HG03439 (cell line): Measurements from ENCODE around the gene DPP8.
"Not testable (repeated sequence)": the region's sequence is repeated elsewhere in the genome, so short reads cannot be mapped to it uniquely, and the experiment has no call there.

Experiments
- ATAC-seq: cut with Tn5 transposase; IDR thresholded peaks from one replicate; pipeline ENCODE4 v1.9.1; 2021; ENCODE audit warnings: mild to moderate bottlenecking, moderate library complexity; ENCODE audit not compliant: unreplicated experiment

The DPP8 gene

DNA sequence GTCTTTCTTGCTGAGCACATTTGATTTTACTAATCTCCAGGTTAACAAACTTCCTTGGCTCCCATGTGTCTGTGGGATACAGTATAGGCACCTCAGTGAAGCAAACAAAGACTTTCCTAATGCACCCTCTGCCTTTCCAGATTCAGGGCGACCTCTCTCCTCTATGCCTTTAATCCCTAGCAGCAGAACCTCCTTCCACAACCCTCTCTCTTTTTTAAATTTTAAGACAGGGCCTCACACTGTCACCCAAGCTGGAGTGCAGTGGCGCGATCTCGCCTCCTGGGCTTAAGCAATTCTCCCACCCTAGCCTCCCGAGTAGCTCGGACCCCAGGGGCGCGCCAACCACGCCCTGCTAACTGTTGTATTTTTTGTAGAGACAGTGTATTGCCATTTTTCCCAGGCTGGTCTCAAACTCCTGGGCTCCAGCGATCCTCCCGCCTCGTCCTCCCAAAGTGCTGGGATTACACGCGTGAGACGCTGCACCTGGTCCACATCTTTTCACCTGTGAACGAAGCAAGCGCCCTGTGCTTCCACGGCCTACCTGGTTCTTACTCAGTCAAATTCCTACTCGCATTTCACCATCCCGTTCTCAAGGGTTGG is 11.1 kb upstream of the DPP8 start:
- ATAC-seq, result no peak

DNA sequence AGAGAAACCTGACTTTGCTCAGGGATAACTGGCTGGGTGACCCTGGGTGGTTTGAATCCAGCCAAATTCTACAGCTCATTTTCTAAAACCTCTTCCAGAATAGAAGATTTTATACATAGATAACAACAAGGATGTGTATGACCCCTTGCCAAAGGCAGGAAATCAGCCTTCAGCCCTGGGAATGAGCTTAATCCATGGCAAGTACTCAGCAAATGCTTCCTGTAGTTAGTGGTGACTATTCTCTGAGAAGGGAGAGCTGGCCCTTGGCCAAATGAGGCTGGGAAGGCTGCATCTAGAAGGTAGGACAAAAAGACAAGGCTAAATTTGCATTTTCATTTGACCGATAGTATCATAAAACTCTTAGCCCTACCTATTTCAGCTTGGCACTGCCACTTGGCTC is 8.1 kb upstream of the DPP8 start:
- no peak for ATAC-seq

DNA sequence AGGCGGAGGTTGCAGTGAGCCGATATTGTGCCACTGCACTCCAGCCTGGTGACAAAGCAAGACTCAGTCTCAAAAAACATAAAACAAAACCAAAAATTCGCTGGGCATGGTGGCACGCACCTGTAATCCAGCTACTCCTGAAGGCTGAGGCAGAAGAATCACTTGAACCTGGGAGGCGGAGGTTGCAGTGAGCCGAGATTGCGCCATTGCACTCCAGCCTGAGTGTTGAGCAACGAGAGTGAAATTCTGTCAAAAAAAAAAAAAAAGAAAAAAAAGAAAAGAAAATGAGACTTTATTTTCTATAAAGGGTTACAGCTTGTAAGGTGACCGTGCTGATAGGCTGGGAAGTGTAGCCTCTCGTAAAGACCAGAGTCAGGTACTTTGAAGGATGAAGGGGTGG is 6.7 kb upstream of the DPP8 start:
- ATAC-seq, result no peak

DNA sequence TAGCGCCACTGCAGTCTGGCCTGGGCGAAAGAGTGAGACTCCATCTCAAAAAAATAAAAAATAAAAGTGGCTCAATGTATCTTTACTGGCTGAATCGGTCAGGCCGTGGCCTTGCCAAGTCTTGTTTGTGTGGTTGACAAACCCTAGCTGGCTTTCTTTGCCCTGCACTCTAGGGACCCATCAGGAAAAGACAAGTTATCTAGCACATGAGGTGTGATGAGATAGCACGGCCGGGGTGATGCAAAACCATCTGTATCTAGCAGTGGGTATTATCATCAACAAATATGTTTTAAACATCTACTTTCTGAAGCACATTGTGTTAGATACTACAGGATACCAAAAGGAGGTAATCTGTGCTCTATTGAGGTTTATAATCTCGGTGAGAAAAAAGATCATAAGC is 3.9 kb upstream of the DPP8 start:
- ATAC-seq, result no peak

DNA sequence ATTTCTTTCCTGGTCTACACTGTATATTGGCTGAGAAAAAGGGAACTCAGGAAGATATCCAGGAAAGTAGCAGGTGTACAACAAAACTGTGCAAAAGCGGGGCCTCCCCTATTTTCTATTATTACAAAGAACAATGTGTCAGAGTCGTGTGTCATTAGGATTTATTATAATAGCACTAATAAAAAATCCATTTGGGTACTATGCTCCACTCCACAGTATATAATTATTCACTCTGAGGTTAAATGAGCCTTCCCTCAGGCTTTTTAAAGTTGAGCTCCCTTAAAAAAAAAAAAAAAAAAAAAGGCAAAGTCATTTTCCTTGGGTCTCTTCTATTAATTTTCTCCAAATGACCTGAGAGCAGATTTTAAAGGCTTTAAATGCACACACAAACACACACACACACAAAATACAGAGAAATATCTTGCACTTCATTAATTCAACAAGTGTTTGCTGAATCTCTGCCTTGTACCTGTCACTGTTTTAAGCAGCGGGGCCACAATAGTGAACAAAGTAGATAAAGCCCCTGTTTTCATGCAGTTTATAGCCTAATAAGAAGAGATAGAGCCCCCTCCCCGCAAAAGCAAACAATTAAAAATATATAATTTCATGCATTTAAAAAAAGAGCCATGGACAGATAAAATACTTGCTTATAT is 1.3 kb upstream of the DPP8 start:
- ATAC-seq, result no peak

DNA sequence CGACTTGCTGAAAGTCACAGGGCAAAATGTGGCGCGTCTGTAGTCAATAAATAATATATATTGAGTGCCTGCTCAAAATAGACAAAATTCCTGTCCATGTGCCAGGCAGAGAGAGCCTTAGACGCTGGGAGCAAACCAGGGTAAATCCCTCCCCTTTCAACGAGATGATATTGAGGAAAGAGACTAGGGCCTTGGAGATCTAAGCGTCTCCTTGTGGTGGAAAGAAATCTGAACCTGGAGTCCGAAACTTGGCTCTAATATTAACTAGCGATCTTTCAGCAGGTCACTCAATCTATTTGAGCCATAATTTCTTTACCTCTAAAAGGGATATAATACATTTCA is 348 bp upstream of the DPP8 start:
- no peak for ATAC-seq

DNA sequence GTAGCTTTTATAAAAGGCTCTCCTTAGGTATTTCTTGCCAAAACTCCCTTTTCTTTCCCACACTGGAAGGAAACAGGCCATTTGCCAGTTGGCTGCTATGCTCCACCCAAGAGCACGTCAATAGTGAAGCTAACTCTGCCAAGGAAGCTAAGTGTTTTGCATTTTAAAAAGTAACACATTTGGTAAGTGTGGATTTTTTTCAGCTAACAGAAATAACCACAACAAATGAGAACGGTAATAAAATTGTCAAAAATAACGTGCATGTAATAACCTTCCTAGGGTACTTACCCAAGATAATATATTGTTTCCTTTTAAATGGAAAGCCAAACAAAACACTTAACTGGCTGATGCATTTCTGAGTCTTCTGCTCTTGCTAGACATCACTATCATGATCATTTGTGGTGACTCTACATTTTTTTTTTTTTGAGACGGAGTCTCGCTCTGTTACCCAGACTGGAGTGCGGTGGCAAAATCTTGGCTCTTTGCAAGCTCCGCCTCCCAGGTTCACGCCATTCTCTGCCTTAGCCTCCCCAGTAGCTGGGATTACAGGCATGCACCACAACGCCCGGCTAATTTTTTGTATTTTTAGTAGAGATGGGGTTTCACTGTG is 4.6 kb downstream of the DPP8 start:
- no peak for ATAC-seq

DNA sequence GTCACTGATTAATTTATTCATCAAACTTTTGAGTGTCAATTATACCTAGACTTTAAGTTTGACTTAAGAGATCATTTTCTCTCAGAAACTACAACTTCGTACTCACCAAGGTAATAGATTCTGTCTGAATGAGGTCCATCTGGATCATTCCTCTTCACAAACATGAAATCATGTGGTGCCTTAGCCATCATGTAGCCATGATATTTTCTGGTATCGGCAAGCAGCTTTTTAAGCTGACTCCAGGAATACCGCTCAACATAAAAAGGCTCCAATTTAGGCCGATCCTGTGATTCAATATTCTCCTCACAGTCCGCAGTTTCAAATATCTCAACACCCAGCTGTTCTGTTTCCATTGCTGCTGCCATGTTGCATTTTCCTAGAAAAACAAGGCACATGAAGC is 5.3 kb downstream of the DPP8 start:
- ATAC-seq, result no peak

DNA sequence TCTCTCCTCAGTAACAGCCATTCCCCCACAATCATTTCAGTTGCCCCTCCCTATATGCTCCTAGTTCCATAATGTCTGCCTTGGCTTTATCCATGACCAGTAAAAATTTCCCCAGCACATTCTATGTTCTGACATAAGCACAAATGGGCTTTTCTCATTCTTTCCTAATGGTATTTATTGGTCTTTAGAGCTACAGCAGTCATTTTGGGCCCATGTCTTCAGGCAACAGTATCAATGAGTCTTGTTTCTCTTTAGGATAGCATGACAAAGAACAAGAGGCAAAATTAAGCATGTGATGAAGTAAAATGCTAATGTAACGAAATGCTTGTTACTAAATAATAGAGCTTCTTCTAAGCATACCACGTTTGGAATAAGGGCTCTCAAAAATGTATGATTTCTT is 8.2 kb downstream of the DPP8 start:
- ATAC-seq, result no peak

DNA sequence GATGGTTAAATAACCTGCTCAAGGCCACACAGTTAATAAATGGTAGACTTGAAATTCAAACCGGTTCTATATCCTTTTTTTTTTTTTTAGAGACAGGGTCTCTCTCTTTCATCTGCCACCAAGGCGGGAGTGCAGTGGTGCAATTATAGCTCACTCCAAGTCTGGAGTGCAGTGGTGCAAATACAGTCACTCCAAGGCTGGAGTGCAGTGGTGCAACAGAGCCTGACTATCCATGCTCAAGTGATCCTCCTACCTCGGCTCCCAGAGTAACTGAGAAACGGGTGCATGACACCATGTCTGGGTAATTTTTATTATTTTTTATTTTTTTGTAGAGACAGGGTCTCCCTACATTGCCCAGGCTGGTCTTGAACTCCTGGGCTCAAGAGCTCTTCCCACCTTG is 23.4 kb downstream of the DPP8 start:
- ATAC-seq, result no peak

DNA sequence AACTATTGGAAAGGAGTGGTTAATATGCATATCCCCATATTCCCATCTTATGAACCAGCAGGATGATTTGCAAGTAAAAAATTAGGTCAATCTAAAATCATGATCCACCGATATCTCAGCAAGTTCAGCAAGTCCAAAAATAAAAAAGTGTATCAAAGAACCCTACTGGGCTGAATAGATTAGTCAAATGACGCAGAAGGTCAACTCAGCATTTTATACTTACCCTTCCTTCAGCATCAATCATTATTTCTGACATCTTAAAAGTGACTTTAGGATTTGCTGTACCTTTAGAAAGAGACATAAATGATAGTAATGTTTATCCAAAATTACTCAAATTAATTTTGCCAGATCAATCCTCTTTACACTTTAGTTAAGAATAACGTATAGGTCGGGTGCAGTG is 32.6 kb downstream of the DPP8 start:
- no peak for ATAC-seq

DNA sequence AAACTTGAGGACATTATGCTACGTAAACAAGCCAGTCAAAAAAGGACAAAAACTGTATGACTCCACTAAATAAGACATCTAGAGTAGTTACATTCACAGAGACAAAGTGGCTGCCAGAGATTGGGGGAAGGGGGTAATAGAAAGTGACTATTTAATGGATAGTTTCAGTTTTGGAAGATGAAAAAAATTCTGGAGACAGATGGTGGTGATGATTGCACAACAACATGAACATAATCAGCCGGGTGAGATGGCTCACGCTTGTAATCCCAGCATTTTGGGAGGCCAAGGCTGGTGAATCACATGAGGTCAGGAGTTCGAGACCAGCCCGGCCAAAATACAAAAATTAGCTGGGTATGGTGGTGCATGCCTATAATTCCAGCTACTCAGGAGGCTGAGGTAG is 40.6 kb downstream of the DPP8 start:
- ATAC-seq, result no peak

DNA sequence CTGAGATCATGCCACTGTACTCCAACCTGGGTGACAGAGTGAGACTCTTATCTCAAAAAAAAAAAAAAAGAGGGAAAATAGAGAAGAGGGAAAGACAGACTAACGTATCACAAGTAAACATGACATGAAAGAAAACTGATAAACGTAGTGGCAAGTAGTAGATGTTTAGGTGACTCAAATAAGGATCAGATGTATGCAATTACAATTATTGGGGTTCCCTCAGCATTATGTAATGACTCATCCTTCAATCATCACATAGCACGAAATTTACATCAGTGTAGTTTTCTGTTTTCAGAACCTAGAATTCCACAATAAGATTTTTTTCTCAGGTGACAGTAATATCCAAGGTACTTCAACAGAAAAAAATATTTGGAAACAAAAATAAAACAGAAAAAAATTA is 46.6 kb downstream of the DPP8 start:
- no peak for ATAC-seq

DNA sequence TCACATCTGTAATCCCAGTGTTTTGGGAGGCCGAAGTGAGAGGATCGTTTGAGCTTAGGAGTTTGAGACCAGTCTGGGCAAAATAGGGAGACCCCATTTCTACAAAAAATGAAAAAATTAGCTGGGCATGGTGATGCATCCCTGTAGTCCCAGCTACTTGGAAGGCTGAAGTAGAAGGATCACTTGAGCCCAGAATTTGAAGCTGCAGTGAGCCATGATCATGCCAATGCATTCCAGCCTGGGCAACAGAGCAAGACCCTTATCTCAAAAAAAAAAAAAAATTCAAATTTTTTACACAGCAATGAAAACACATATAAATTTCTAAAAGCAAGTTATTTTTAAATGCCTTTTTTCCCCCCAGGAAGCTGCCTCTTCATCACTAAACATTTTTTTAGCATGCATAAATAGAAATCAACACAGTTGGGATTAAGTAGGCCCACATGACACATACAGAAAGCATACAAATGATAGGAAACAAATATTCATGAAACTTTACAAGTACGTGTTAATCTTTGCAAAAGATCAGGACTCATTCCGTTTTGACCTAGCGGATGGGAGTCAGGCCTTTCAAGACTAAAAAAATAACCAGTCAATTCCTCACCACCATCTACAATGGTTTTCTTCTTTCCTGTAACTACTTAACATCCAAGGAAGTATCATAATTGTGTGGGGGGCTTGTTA is 49.1 kb downstream of the DPP8 start:
- ATAC-seq, result no peak

DNA sequence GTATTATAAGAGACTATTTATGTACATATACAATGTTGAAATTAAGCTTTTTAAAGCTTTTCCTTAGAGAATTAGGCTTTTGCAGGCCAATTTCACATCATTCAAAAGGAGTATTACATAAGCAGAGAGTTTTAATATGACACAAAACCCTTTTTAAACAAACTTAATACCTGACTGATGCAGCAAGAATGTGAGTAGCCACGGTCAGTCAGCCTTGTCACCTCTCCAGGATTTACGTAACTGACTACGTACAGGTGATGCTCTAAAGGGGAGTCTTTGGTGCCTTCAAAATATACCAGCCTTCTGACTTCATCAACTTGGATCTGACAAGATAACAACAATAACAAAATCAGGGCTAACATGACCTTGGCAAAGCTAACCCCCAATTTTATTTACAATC is 50.6 kb downstream of the DPP8 start:
- ATAC-seq, result no peak

DNA sequence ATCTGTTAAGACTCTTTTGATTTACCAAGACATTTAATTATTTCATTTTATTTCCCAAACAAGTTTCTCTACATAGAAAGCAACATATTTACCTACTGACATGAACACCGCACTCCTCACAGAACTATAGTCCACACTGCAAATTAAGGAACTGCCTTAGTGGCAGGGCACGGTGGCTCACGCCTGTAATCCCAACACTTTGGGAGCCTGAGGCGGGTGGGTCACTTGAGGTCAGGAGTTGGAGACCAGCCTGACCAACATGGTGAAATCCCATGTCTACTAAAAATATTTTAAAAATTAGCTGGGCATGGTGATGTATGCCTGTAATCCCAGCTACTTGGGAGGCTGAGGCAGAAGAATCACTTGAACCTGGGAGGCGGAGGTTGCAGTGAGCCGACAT is 54.4 kb downstream of the DPP8 start:
- ATAC-seq, result not testable (repeated sequence)

DNA sequence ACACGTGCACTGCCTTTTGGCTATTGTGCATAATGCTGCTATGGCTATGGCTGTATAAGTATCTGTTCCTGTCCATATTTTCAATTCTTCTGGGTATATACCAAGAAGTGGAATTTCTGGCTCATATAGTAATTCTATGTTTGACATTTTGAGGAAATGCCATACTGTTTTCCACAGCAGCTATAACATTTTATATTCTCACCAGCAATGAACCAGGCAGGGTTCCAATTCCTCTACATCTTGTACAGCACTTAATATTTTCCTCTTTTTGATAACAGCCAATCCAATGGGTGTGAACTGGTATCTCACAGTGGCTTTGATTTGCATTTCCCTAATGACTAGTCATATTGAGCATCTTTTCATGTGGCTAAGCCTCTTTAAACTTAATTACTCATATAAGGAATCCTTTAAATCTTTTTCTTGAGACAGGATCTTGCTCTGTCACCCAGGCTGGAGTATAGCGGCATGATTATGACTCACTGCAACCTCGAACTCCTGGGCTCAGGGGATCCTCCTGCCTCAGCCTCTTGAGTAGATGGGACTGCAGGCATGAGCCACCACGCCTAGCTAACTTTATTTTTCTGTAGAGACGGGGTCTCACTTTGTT is 56.6 kb downstream of the DPP8 start:
- no peak for ATAC-seq

DNA sequence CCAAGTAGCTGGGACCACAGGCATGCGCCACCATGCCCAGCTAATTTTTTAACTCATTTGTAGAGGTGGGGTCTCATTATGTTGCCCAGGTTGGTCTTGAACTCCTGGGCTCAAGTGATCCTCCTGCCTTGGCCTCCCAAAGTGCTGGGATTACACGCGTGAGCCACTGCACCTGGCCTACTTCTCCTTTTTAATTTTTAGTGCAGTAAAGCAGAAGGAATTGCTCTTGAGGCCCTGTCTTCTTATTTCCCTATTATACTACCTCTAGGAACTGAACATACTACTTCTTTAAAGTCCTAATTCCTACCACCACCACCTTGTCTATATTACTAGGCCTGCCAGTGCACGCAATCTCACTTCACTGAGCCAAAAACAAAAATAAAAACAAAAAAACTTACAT is 62.2 kb downstream of the DPP8 start:
- ATAC-seq, result not testable (repeated sequence)

DNA sequence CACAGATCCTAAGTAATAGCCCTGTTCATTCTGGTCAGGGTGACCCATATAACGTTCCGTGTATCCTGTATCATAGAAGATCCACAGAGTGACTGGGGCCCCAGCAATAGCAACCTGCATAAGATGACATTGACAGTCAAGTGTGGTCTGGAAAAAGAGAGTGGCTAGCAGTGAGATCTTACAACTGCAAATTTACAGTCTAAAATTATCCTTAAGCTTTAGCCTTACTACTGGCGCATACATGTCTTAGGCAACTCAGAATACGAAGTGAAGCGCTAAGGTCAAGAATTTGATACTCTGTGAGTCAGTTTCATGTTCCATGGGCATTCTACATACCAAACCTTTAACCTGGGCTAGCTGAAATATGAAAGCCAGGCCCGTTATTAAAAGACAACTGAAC is 65.5 kb downstream of the DPP8 start:
- ATAC-seq, result no peak

DNA sequence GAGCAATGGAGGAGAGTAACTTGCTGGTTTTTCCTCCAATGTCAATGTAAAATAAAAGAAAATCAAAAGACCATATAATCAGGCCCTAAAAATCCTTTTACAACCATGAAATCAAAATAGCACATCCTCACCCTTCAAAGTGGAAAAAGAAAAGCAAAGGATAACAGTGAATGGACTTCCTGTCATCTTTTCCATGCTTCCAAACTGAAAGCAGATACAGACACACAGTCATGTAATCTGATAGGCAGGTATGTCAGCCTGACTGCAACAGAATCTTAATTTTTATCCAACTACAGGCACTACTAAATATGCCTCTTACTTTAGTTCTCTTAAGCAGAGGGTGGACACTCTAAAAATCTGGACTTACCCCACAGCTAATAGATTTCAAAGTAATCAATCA is 66.9 kb downstream of the DPP8 start:
- ATAC-seq, result no peak

DNA sequence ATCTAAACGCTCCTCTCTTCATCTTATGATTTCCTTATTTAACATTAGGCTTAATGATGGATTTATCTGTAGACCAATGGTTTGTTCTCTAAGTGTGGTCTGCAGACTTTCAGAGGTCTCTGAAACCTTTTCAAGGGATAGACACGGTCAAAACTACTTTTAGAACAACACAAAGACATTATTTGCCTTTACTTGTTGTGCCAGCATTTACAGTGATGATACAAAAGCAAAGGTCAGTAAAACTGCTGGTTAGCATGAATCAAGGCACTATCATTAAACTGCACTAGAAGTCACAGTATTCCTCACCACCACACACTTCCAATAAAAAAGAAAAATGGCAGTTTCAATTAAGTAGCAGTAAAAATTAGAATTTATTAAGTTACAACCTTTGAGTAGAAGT is 70.3 kb downstream of the DPP8 start:
- ATAC-seq, result no peak

DNA sequence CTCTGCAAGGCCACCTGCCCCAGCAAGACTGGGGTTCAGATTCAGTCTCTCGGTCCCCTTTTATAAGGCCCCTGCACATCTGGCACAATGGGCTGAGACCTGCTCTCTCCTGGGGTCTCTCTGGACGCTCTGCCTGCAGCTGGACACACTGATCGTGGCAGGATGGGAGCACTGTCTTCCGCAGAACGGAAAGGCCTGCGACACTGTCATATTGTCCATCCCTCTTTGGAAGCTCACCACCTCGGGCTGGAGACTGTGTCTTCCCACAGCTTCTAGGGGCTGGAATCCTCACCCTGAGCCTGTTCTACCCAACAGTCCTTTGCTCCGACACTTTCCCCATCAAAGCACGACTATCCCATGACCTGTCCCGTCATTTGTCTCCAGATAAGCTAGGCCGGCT is 83.3 kb downstream of the DPP8 start:
- ATAC-seq, result no peak
